OCI-LY1 (cell line): ENCODE measurements around the gene SKAP1.

Experiments used
- EZH2 ChIP-seq: fragments of 200-600 bp; sonication (generic), shearing (Covaris generic); IDR thresholded peaks from 2 replicates; pipeline ENCODE4 v1.8.0; 2017; ENCODE audit warnings: borderline replicate concordance, mixed run types, mild to moderate bottlenecking, antibody characterized with exemption, low read length, moderate library complexity, mixed read lengths
- TF ChIP-seq, protein P1 (sequence below): fragments of 200-600 bp; sonication (generic), shearing (Covaris generic); IDR thresholded peaks from 2 replicates; pipeline ENCODE4 v1.5.1; 2017; ENCODE audit warnings: mild to moderate bottlenecking, antibody characterized with exemption, low read length, moderate library complexity, mixed read lengths

DNA sequence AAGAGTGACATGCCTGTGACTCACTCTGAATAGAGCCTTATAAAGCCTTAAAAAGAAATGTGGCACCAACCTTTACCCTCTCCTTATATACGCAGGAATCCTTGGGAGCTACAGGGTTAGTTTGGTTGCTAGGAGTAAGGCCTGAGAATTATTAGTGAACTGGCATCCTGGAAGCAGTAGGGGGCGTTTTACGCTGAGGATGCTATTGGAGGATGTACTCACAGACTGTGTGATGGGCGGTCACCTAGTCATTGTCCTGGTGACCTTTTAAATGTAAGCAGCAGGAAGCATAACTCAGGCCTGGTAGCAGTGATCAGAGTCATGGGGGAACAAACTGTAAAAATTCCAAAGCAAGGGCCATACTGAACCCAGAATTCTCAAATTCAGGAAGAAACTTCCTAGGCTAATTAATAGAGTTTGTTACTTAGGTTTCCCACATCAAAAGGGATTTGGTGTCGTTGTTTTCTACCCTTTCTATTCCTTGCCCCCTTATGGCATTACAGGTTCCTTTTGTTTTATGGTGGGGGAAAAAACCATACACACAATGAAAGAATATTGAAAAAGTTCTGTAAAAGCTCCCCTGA, 168.6 kb downstream of the SKAP1 start:
- TF ChIP-seq, protein P1, sequence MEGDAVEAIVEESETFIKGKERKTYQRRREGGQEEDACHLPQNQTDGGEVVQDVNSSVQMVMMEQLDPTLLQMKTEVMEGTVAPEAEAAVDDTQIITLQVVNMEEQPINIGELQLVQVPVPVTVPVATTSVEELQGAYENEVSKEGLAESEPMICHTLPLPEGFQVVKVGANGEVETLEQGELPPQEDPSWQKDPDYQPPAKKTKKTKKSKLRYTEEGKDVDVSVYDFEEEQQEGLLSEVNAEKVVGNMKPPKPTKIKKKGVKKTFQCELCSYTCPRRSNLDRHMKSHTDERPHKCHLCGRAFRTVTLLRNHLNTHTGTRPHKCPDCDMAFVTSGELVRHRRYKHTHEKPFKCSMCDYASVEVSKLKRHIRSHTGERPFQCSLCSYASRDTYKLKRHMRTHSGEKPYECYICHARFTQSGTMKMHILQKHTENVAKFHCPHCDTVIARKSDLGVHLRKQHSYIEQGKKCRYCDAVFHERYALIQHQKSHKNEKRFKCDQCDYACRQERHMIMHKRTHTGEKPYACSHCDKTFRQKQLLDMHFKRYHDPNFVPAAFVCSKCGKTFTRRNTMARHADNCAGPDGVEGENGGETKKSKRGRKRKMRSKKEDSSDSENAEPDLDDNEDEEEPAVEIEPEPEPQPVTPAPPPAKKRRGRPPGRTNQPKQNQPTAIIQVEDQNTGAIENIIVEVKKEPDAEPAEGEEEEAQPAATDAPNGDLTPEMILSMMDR = peak; percentile 70
- TF ChIP-seq EZH2 = no peak
